Measurements from ENCODE around the gene UBN1.

The UBN1 gene

GRCh38 chr16:4814542-4815173 lies 32.6 kb upstream of the UBN1 start:
- DNase-seq (ENCODE audit: low read depth), result no peak

GRCh38 chr16:4820652-4821051 lies 26.6 kb upstream of the UBN1 start:
- no peak for DNase-seq (ENCODE audit: low read depth)

- no peak for DNase-seq (ENCODE audit: low read depth)
These were observed 22.1 kb upstream of the UBN1 start for GRCh38 chr16:4825196-4825595.

GRCh38 chr16:4826526-4826925 lies 20.8 kb upstream of the UBN1 start:
- no peak for DNase-seq (ENCODE audit: low read depth)

- no peak for DNase-seq (ENCODE audit: low read depth)
These were observed 20.3 kb upstream of the UBN1 start for GRCh38 chr16:4826980-4827379.

- no peak for DNase-seq (ENCODE audit: low read depth)
These were observed 18.5 kb upstream of the UBN1 start for GRCh38 chr16:4828567-4829321.

- no peak for DNase-seq (ENCODE audit: low read depth)
These were observed 16.9 kb upstream of the UBN1 start for GRCh38 chr16:4830408-4830807.

GRCh38 chr16:4831616-4832015 lies 15.7 kb upstream of the UBN1 start:
- no peak for DNase-seq (ENCODE audit: low read depth)

GRCh38 chr16:4832698-4833343 lies 14.5 kb upstream of the UBN1 start:
- no peak for DNase-seq (ENCODE audit: low read depth)

GRCh38 chr16:4833584-4833983 lies 13.7 kb upstream of the UBN1 start:
- no peak for DNase-seq (ENCODE audit: low read depth)

GRCh38 chr16:4836727-4837126 lies 10.6 kb upstream of the UBN1 start:
- no peak for DNase-seq (ENCODE audit: low read depth)

GRCh38 chr16:4837733-4838501 lies 9.4 kb upstream of the UBN1 start:
- no peak for DNase-seq (ENCODE audit: low read depth)

- no peak for DNase-seq (ENCODE audit: low read depth)
These were observed 7.3 kb upstream of the UBN1 start for GRCh38 chr16:4839942-4840341.

GRCh38 chr16:4840984-4841383 lies 6.3 kb upstream of the UBN1 start:
- DNase-seq (ENCODE audit: low read depth), result no peak

- DNase-seq (ENCODE audit: low read depth), result no peak
These were observed 779 bp upstream of the UBN1 start for GRCh38 chr16:4846503-4846900.

- DNase-seq (ENCODE audit: low read depth), result peak; percentile 17
These were observed 700 bp downstream of the UBN1 start for GRCh38 chr16:4847774-4848587.

- DNase-seq (ENCODE audit: low read depth), result no peak
These were observed 2.9 kb downstream of the UBN1 start for GRCh38 chr16:4850211-4850610.

GRCh38 chr16:4852221-4852872 lies 5.1 kb downstream of the UBN1 start:
- DNase-seq (ENCODE audit: low read depth), result no peak

- DNase-seq (ENCODE audit: low read depth), result no peak
These were observed 8.1 kb downstream of the UBN1 start for GRCh38 chr16:4855371-4855770.

GRCh38 chr16:4855804-4856203 lies 8.5 kb downstream of the UBN1 start:
- no peak for DNase-seq (ENCODE audit: low read depth)

GRCh38 chr16:4859190-4859899 lies 12.1 kb downstream of the UBN1 start:
- DNase-seq (ENCODE audit: low read depth), result no peak
